Right lung (tissue), 5 donors: ENCODE results near the gene TTLL8. TPM values are rescaled to one million over a fixed set of nuclear protein-coding genes. Genes with fewer than 3 reads are reported as not detected.

Source experiments
- DNase-seq, 2 donors: peaks; one replicate each; pipeline ENCODE4 v3.0.0-alpha.2; 2013
- polyA plus RNA-seq, 5 donors: library from polyadenylated mRNA; unstranded; fragments of 120-200 nt; gene quantifications; one replicate each; pipeline versions ENCODE4 v1.2.1 to v1.2.3, GENCODE V29; 2013; ENCODE audit warnings: inconsistent platforms in 1 of 5, low replicate concordance in 1 of 5; ENCODE audit not compliant: insufficient read length in 5 of 5, insufficient read depth in 1 of 5

Gene TTLL8
- polyA plus RNA-seq, 5 donors = not detected

DNA sequence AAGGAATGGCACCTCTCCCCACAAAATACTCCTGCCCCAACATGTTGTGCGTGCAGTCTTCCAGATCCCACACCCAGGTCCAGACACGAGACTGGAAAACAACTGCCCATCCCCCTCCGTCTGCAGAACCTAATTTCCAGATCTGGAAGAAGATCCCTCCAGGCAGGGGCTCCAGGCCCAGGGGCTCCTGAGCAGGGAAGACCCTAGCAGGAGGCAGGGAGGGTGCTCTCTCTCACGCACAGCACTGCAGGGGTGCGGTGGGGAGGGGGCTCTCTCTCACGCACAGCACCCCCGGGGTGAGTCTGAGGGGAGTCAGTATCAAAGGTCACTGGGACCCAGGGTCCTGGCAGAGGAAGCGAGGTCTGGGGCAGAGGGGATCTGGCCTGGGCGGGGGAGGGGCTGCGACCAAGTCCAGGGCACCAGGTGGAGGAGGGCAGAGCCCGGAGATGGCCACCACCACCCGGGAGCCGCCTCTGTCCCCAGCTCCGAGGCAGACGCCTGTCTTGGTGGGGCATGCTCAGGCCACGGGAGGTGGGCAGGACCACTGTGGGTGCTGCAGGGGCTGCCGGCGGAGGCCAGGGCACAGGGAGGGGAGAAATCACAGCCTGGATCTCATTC is 25.5 kb upstream of the TTLL8 start:
- no peak for DNase-seq

DNA sequence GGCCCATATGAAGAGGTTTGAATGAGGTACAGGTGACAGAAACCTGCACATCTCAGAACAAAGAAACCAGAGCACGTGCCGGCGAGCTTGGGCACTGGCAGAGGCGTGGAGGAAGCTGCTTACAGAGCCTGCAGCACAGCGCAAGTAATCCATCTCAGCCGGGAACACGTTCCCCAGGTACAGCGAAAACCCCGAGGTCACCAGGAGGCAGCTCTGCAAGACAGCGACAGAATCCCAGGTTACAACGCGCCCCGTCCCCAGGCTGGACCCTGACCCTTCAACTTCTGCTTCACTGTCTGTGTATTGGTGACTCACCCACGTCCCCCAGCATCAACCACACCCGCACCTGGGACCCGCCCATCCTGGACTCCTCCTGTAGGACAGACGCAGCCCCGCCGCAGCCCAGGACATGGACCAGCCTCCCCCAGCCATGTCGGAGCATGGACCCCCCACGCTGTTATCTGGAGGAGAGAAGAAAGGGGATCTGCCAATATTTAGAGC is 24.9 kb upstream of the TTLL8 start:
- no peak for DNase-seq

DNA sequence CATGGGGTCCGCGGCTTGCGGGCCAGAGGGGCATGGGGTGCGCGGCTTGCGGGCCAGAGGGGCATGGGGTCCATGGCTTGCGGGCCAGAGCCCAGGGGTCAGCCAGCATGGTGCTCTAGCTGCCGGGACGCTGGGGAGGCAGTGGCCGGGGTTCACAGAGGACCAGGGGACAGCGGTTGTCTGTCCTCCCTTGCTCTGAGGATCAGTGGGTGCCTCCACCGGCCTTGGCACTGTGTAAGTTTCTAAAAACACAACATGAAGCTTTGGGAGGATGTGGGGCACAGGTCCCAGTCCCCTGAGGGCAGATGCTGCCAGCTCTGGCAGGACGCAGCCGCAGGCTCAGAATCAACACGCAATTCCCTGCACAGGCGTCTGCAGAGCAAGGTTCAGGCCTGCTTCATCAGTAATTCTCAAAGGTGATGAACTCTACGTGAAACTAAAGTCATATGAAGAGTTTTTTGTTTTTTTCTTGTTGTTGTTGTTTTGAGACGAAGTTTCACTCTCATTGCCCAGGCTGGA is 24.2 kb upstream of the TTLL8 start:
- no peak for DNase-seq

DNA sequence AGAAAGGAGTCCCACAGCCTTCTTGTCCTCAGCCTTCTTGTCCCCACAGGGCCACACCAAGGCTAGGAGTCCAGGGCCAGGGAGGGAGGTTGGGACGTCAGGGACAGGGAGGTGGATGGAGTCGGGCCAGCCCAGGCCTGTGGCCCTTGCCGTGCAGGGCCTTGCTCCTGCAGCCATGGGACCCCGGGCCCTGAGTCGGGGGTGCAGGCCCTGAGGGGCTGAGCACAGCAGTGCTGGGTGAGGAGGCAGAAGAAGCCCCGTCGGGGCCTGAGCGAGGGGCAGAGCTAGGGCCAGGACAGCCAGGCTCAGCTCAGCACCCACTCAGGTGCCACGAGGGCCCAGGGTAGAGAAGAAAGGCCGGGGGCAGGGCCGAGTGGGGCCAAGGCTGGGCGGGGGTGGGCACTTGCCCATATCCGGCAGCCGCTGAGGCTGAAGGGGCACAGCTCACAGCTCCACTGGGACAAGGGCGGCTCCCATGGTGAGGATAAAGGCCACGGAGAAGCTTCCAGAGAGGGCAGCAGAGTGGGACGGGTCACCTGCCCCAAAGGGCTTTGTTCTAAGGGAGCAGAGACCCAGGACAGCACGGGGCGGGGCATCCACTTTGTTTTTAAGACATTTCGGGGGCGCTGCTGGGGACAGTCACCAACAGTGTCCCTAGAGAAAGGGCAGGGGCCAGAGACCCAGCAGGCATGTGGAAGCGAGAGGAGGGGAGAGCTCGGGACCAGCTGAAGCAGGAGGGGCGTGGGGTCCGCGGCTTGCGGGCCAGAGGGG is 23.5 kb upstream of the TTLL8 start:
- no peak for DNase-seq

DNA sequence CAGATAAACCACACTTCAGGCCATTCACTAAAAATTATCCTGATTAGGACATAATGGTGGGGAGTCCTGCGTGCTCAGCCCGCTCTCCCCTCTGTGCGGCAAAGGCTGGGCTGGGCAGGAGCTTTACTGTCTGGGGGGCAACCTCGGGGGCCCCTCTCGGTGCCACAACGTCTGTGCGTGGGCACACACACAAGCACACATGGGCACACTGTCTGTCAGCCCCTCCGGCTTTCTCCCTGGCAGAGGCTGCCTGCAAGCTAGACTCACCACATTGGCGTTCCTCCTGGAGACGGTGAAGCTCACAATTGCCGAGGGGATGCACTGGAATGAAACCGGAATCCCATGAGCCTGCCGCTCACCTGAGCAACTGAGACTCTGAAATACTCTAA is 22.0 kb upstream of the TTLL8 start:
- DNase-seq = no peak

DNA sequence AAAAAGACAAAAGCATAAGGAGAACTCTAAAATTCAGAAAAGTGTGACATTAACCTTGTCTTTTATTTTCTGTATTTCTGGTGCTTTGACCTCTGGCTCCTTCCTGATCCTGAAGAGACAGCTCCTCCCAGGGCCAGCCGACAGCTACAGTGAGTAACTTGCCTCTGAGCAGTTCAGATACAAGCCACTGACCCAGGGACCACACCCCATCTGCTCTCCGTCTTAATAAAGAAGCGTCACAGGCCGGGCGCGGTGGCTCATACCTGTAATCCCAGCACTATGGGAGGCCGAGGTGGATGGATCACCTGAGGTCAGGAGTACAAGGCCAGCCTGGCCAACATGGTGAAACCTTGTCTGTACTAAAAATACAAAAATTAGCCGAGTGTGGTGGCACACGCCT is 20.7 kb upstream of the TTLL8 start:
- no peak for DNase-seq

DNA sequence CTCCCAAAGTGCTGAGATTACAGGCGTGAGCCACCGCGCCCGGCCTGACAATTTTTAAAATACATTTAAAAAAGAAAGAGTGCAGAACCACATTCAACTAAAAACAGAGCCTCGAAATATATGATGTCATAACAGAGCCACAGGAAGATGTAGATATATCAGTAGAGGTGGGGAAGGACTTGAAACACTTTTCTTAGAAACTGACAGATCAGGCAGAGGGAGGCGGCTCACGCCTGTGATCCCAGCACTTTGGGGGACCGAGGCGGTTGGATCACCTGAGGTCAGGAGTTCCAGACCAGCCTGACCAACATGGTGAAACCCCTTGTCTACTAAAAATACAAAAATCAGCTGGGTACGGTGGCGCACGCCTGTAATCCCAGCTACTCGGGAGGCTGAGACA is 20.1 kb upstream of the TTLL8 start:
- no peak for DNase-seq

DNA sequence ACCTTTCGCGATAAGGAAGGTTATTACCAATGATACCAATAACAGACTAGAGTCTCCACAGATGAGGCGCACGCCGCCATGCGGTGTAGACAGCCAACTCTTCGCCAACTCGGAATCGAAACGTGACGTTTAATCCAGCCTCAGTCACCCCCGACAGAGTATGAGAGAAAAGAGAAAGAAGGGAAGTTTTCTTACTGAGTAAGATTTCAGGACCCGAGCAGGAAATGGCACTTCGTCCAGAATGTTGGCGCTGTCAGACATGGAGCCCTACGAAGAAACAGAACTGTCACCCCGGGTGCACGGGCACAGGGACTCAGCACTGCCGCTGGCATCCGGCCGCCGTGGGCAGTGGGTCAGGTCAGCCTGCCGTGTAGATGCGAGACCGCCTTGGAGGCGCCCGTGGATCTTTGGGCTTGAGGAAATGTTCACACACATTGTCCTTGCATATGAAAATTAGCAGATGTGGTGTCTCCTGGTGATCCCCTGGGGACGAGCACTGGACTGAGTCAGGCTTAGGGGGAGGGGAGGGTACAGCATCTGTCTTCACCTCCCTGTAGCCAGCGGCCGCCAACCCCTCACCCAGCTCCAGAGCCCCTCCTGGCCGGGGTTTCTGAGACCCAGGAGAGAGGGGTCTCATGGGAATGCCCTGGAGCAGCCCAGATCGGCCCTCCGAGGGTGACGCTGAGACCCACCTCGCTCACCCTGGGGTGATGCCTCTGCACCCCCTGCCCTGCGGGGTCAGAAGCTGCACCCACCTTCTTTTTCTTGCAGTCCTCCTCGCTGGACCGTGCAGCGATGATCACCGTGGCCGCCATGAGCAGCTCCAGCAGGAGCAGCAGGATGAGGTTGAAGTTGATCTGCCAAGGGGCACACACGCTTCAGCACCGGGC is 18.8 kb upstream of the TTLL8 start:
- no peak for DNase-seq

DNA sequence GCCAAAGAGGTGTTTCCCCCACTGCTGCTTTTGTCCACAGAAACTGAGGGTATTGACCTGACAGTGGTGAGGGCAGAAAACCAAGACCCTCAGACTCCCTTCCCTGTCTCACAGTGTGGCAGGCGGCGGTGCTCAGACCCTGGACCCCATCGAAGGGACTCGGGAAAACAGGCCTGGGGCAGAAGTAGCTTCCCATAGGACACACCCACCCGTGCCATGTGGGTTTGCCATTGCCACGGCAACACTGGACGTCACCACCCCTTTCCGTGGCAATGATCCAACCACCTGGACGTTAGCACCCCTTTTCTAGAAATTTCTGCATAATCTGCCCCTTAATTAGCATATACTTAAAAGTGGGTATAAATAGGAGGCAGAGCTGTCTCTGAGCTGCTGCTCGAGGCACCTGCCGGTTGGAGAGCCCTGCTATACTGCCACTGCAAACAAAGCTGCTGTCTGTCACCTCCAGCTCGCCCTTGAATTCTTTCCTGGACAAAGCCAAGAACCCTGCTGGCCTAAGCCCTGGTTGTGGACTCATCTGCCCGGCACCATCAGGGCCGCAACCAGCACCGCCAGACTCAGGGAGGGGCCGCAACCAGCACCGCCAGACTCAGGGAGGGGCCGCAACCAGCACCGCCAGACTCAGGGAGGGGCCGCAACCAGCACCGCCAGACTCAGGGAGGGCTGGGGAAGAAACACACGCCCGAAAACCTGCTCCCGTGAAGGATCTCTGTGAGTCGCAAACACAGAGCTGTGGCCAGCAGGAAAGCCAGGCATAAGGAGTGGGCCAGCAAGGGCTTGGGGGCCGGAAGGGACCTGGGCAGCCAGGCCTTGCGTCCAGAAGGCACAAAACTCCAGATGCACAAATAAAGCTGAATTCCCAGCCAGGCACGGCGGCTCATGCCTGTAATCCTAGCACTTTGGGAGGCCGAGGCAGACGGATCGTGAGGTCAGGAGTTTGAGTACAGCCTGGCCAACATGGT is 16.7 kb upstream of the TTLL8 start:
- no peak for DNase-seq

DNA sequence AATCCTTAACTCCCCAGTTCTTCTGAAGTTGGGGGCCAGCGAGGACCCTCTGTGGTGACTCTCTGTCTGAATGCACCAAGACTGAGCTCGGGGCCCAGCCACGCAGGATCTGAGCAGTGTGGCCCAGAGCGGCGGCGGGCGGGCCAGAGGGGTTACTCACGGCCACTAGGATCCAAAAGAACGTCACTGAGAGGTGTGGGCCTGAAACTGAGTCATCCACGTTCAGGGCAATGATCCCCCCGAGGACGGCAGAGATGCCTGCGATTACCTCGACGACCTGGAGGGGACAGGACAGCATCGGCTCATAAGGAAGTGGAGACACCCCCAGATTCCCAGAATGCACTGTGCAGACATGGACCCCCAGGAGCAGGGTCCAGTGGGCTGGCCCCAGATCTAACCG is 16.0 kb upstream of the TTLL8 start:
- DNase-seq = no peak

DNA sequence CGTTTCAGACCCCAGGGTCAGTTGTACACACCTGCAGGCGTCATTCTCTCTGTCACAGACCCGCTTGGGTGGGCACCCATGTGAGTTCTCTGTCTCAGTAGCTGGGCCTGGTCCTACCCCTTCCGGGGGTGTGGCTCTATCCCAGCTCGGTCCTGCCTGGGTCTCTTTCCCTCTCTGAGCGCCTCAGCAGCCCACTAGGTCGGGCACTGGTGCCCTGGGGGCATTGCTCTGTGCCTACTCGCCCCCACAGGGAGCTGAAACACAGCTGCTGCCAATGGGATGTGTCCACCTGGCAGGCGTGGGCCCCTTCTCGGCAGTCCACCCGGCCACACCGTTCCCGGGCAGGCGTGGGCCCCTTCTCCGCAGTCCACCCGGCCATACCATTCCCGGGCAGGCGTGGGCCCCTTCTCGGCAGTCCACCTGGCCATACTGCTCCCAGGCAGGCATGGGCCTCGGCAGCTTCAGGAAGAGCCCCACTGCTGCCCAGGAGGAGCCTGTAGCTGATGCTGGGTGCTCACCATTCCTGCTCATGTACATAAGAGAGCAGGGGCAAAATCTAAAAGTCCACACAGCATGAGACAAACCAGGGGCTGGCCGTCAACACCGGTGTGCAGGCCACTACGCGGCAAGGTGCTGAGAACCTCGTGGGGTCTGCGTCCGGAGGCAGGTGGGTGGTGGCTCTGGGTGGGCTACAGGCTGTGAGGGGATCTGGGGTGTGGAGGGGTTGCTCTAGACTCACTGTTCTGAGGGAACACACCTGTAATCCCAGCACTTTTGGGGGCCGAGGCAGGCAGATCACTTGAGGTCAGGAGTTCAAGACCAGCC is 14.8 kb upstream of the TTLL8 start:
- no peak for DNase-seq

DNA sequence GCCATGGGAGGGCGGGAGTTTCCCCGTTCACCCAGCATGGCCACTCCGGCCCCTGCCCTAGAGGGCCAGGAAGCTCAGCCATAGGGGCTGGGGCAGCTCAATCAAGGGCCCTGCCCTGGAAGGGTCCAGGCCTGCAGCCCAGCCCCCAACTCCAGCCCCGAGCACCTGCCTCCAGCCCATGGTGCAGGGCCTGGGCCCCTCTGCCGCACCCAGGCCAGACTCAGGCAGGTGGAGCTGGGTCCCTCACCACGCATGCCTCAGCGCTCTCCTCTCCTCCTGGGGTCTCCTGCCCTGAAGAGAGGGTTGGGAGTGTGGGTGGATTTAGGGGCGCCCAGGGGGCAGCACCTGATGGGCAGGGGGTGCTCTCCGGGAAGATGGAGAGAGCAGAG is 14.1 kb upstream of the TTLL8 start:
- no peak for DNase-seq

DNA sequence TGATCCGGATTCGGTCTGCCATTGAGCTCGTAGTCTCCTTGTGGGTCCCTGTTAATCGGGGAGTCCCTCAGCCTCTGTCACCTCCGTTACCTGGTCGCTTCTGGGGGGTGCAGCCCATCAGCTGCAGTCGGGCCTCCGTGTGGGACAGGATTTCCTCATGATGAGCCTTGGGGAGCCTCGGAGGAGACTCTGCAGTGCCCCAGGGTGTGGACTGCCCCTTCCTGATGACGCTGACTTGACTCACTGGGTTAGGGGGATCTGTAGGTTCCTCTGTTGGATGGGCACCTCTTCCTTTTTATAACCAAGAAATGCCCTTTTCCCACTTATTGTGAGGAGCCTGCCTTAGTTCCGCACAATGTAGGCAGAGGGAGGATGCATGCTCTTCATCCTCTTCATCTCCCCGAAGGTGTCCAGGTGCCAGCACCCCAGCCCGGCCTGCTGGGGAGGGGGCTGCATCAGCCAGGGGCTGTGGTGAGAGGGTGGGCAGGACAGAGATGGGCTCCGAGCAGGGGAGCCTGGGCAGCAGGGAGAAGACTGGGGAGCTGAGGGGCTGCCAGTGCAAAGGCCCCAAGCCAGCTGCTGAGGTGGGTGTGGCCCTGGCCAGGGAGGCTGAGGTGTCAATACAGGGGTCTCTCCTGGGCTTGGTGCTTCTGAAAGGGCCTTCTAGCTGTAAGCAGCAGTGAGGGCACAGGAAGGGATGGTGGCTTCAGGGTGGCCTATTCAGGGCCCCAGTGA is 13.5 kb upstream of the TTLL8 start:
- DNase-seq = no peak

DNA sequence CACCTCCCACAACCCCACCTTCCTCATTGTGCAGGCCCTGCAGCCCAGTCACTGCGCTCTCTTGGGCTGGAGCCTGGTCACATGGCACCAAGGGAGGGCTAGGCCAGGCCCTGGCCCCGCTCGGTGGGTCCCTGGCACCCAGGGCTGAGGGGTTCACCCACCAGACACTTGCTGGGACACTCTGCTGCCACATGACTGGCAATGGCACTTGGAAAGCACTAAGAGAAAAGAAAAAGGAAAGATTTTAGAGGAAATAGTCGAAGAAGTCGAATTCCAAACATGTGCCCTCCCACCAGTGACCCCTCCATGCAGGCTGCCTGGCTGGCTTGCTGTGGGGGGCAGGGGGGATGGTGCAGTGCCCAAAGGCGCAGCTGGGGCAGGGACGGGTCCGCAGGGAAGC is 12.3 kb upstream of the TTLL8 start:
- DNase-seq = no peak

DNA sequence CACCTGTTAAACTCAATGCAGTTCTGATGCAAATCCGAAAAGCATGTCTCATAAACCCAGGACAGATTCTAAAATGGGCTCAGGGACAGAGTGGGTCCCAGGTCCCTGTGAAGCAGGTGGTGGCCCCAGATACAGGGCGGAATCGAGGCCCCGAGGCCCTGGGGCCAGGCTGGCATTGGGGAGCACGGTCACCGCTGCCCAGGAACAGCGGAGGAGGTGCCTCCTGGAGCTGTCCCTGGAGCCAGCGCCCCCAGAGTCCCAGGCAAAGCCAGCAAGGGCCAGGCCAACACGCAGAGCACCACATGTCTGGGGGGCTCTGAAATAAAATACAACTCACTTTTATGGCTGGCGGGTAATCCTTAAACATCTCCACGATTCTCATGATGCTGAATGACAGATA is 10.0 kb upstream of the TTLL8 start:
- no peak for DNase-seq

DNA sequence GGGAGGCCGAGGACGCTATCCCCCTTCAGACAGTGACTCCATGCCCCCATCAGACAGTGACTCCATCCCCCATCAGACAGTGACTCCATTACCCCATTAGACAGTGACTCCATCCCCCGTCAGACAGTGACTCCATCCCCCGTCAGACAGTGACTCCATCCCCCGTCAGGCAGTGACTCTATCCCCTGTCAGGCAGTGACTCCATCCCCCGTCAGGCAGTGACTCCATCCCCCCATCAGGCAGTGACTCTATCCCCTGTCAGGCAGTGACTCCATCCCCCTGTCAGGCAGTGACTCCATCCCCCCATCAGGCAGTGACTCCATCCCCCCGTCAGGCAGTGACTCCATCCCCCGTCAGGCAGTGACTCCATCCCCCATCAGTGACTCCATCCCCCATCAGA is 9.1 kb upstream of the TTLL8 start:
- no peak for DNase-seq

DNA sequence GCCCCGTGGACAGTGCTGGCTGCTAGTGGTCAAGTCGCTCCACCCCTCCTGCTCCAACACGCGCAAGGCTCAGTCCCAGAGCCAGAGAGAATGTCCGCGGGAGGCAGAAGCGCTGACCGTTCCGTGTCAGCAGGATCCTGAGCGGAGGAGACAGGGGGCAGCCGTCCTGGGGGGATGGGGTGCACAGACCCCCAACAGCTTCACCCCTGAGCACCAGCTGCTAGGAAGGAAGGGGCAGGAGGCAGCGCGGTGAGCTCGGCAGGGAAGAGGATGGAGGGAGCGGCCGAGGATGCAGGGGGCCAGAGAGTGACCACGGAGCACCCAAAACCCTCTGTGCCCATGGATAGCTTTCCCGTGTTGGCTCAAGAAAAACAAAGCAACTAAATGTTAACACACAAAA is 6.4 kb upstream of the TTLL8 start:
- no peak for DNase-seq

DNA sequence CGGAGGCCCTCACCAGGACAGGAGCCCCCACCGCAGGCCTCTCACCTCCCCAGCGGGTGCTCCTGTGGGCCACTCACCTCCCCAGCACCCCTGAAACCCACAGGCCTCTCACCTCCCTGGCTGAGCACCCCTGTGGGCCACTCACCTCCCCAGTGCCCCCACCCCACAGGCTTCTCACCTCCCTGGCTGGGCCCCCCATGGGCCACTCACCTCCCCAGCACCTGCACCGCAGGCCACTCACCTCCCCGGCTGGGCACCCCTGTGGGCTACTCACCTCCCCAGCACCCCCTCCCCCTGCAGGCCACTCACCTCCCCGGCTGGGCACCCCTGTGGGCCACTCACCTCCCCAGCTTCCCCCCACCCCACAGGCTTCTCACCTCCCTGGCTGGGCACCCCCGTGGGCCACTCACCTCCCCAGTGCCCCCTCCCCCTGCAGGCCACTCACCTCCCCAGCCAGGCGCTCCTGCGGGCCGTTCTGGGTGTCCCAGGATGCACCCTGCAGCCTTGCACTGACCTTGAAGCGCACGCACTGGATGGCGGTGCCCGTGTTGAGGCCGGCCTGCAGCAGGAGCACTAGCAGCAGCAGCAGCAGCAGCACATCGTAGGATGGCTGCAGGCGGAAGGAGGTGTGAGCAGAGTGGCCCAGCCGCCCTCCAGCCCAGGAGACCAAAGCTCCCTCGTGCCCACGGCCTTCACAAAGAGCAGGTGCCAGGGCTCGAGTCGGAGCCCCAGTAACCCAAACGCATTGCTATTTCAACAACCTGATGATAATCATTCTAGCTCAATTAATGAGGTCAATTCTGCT is 5.7 kb upstream of the TTLL8 start:
- no peak for DNase-seq
